GM10266 (cell line): ENCODE data around the gene LRFN3.

Source experiments
- DNase-seq: peaks from one replicate; pipeline ENCODE4 v3.0.0; 2012; ENCODE audit errors: extremely low spot score
- TF ChIP-seq, protein P1 (sequence below): IDR thresholded peaks from 2 replicates; pipeline ENCODE4 v1.5.1; 2012; ENCODE audit warnings: mild to moderate bottlenecking, low read depth; ENCODE audit not compliant: control insufficient read depth, insufficient read depth; ENCODE audit errors: missing control alignments

The LRFN3 gene

GRCh38 chr19:35931874-35932202, 4.3 kb upstream of the LRFN3 start:
- DNase-seq: no peak
- TF ChIP-seq, protein P1, sequence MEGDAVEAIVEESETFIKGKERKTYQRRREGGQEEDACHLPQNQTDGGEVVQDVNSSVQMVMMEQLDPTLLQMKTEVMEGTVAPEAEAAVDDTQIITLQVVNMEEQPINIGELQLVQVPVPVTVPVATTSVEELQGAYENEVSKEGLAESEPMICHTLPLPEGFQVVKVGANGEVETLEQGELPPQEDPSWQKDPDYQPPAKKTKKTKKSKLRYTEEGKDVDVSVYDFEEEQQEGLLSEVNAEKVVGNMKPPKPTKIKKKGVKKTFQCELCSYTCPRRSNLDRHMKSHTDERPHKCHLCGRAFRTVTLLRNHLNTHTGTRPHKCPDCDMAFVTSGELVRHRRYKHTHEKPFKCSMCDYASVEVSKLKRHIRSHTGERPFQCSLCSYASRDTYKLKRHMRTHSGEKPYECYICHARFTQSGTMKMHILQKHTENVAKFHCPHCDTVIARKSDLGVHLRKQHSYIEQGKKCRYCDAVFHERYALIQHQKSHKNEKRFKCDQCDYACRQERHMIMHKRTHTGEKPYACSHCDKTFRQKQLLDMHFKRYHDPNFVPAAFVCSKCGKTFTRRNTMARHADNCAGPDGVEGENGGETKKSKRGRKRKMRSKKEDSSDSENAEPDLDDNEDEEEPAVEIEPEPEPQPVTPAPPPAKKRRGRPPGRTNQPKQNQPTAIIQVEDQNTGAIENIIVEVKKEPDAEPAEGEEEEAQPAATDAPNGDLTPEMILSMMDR: no peak

DNA sequence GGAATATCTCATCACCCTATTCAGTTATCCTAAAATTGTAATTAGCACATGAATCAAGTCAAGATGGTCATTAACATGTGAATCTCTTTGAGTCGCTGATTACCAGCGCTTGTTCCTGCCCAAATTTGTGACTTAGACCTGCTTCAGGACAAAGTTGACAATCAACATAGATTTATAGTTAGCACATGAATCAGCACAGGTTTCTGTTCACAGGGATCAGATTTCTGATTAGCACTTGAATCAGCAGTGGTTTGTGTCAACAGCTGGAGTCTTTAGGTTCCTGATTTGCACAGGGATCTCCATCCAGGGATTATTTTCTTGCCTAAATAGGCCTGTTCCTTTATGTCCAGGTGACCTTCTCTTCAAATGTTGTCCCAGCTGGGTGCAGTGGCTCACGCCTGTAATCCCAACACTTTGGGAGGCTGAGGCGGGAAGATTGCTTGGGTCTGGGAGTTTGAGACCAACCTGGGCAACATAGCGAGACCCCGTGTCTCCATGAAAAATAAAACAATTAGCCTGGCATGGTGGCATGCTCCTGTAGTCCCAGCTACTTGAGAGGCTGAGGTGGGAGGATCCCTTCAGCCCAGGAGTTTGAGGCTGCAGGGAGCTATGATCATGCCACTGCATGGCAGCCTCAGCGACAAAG, 3.8 kb upstream of the LRFN3 start:
- DNase-seq: no peak
- TF ChIP-seq, protein P1: no peak

- TF ChIP-seq, protein P1: no peak
- DNase-seq: peak; percentile 35
Observed at GRCh38 chr19:35936738-35937268, 629 bp downstream of the LRFN3 start.

DNA sequence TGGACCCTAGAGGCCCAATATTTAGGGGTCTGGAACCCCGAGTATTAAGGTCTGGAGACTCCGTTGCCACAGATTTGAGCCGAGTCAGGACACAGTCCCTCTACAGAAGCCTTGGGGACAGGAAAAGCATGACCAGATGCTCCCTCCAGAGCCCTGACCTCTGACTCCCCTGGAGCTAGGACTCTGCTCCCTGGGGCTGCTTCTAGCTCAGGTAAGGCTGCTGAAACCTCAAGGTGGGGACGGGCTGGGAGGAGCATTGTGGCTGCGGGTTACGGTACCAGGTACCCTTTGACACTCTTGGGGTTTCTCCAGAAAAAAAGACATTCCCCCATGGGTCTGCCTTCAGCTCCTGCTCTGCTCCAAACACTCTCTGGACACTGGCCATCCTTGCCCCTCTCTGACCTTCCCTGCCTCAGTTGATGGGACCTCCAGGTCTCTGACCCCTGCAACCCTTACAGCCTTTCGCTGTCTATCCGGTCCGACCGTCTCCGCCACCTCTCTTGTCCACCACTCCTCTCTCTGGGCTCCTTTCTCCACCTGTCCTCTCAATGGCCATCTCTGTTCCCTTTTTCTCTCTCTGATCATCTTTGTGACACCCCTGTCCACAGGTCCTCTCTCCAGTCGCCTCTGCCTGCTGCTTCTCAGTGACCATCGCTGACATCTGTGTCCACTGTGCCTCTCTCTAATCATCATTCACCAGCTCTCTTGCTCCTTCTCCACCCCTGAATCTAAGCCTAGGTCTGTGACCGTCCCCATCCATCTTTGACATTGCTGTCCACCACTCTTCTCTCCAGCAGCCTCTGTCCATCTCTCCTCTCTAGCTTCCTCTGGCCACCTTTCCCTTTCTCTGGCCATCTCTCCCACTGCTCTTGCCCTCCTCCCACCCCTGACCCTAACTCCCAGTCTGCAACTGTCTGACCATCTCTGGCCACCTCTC, 1.4 kb downstream of the LRFN3 start:
- peak; percentile 36 for DNase-seq
- TF ChIP-seq, protein P1: no peak

DNA sequence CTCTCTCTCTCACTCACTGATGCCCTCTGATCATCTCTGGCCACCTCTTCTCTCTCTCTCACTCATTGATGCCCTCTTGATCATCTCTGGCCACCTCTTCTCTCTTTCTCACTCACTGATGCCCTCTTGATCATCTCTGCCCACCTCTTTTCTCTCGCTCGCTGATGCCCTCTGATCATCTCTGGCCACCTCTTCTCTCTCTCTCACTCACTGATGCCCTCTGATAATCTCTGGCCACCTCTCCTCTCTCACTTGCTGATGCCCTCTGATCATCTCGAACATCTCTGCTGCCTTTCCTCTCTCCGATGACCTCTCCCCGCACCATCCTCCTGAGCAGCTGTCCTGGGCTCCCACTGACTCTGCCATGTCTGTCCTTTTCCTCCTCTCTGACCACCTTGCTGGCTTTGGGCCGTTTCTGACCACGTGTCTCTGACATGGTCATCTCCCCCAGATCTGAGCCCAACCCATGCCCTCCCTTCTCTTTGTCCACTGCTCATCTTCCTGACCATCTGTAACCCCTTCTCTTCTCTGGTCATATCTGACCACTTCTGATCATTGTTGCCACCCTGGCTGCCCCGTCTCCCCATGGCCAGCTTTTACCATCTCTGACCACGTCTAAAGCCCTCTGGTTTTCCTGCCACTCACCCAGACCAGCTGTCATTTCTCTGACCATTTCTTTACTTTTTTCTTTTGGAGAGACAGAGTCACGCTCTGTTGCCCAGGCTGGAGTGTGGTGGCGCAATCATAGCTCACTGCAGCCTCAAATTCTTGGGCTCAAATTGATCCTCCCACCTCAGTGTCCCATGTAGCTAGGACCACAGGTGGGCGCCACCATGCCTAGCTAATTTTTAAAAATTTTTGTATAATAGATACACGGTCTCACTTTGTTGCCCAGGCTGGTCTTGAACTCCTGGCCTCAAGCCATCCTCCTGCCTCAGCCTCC, 2.4 kb downstream of the LRFN3 start:
- DNase-seq: peak; percentile 27
- TF ChIP-seq, protein P1: no peak

GRCh38 chr19:35939307-35940077, 3.3 kb downstream of the LRFN3 start:
- TF ChIP-seq, protein P1: no peak

More at GRCh38 chr19:35939307-35940077, 3.3 kb downstream of the LRFN3 start:
- peak; percentile 24 for DNase-seq
